GM13976 (cell line): ENCODE results near the gene ECE2.
A peak's percentile ranks its signal among the peaks of the same experiment; 100 is the strongest.

ENCODE experiments used
- DNase-seq: peaks from one replicate; pipeline ENCODE4 v3.0.0; 2012; ENCODE audit warnings: low spot score
- in situ Hi-C: fragments of 300-500 bp; cut with MboI; formaldehyde crosslinking; loops from one replicate; pipeline ENCODE4 v1.12.0; 2022; ENCODE audit warnings: low sequenced_read_pairs, mixed read lengths, inconsistent platforms; ENCODE audit not compliant: unreplicated experiment
- TF ChIP-seq, protein P1 (sequence below): IDR thresholded peaks from 2 replicates; pipeline ENCODE4 v1.5.1; 2012; ENCODE audit warnings: borderline replicate concordance, mild to moderate bottlenecking; ENCODE audit not compliant: insufficient read depth; ENCODE audit errors: extremely low read depth, missing control alignments, control extremely low read depth

Gene ECE2

GRCh38 chr3:184323696-184324095 lies 47.9 kb downstream of the ECE2 start:
- in situ Hi-C loops = no loop called here
- TF ChIP-seq, protein P1, sequence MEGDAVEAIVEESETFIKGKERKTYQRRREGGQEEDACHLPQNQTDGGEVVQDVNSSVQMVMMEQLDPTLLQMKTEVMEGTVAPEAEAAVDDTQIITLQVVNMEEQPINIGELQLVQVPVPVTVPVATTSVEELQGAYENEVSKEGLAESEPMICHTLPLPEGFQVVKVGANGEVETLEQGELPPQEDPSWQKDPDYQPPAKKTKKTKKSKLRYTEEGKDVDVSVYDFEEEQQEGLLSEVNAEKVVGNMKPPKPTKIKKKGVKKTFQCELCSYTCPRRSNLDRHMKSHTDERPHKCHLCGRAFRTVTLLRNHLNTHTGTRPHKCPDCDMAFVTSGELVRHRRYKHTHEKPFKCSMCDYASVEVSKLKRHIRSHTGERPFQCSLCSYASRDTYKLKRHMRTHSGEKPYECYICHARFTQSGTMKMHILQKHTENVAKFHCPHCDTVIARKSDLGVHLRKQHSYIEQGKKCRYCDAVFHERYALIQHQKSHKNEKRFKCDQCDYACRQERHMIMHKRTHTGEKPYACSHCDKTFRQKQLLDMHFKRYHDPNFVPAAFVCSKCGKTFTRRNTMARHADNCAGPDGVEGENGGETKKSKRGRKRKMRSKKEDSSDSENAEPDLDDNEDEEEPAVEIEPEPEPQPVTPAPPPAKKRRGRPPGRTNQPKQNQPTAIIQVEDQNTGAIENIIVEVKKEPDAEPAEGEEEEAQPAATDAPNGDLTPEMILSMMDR = no peak
- peak; percentile 18 for DNase-seq

- in situ Hi-C loops = no loop called here
- TF ChIP-seq, protein P1 = no peak
- DNase-seq = no peak
These were observed 49.4 kb downstream of the ECE2 start for GRCh38 chr3:184325269-184325668.

- TF ChIP-seq, protein P1 = no peak
- in situ Hi-C loops = no loop called here
- no peak for DNase-seq
These were observed 50.0 kb downstream of the ECE2 start for GRCh38 chr3:184325715-184326369.

GRCh38 chr3:184327171-184327570 lies 51.3 kb downstream of the ECE2 start:
- DNase-seq = no peak
- TF ChIP-seq, protein P1 = no peak
- in situ Hi-C loops = no loop called here

GRCh38 chr3:184328516-184328915 lies 52.7 kb downstream of the ECE2 start:
- no peak for DNase-seq
- in situ Hi-C loops = no loop called here
- TF ChIP-seq, protein P1 = no peak

DNA sequence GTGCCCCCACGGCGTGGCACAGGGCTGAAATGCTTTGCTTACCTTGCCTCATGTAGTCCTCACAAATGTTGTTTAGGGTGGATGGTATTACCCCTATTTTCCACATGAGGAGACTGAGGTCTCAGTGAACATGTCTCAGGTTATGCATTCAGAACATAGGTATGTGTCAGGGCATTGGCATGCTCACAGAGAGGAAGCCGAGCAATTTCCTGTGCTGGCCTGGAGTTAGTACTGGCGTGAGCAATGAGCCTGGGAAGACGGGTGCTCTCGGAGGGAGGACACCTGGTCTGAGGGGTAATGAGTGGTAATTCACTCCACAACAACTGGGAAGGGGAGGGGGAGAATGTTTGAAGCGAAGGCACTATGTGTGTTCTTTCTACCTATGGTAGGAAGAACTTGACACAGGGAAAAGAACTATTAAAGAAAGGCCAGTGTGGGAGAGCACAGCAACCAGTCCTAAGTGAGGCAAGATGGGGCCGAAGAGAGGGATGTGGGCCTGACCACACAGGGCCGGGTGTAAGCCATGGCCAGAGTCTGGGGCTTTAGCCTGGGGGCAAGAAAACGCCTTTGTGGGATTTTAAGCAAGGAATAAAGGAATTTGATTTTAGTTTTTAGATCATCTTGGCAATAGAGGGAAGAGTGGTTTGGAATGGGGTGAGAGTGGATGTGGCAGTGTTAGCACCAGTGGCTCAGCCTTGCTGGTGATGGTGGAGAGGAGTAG lies 56.7 kb downstream of the ECE2 start:
- DNase-seq = no peak
- in situ Hi-C loops = no loop called here
- TF ChIP-seq, protein P1 = no peak
